ENCODE results near the gene RNU1-2. TPM values are rescaled to one million over a fixed set of nuclear protein-coding genes. Genes with fewer than 3 reads are reported as not detected.

The RNU1-2 gene
- total and polyA plus RNA-seq, 2 of the 8 experiments (the other 6 are each of a cell fraction or from before 2014, with no cell fraction given) = 145 to 1,303 TPM

GRCh38 chr1:16924919-16925477, 29.2 kb downstream of the RNU1-2 start:
- no peak for FAIRE-seq
- H2BK15ac ChIP-seq (ENCODE audit: low read length) = no peak overlapping the region
- H4K5ac ChIP-seq (ENCODE audit: insufficient read length, low read depth, low read length) = no peak overlapping the region
- H2BK12ac ChIP-seq (ENCODE audit: low read depth, low read length) = no peak overlapping the region
- TF ChIP-seq SUZ12 (IDR thresholded peaks at IDR 0.05; ENCODE audit: low read length) (no peak), CHD1 (IDR thresholded peaks at IDR 0.05; ENCODE audit: low read depth, low read length) (no peak), ATF2 (IDR thresholded peaks at IDR 0.05; ENCODE audit: low read length) (no peak), HDAC2 (IDR thresholded peaks at IDR 0.05; ENCODE audit: borderline replicate concordance in 1 of 2, low read depth in 2 of 2, low read length in 2 of 2) (no peak), CHD2 (IDR thresholded peaks at IDR 0.05; ENCODE audit: low read length) (no peak), TAF7 (optimal IDR thresholded peaks at IDR 0.05; ENCODE audit: borderline replicate concordance, low read depth, low read length) (no peak)
- no peak overlapping the region for H2AFZ ChIP-seq (ENCODE audit: low read length)
- H3K4me1 ChIP-seq (replicated peaks in 1 of 4; ENCODE audit: control insufficient read depth in 3 of 4, insufficient read depth in 4 of 4, low read length in 3 of 4) = peaks cover 0 to 34% (median 17%) of the 10 kb centered on the region in 4 experiments; a peak in 6 of 7 replicates
- H3K23me2 ChIP-seq (ENCODE audit: low read depth, low read length) = peaks cover 4% of the 10 kb centered on the region; the same call in 1 of the 2 replicates
- H3K14ac ChIP-seq (ENCODE audit: insufficient read length) = no peak overlapping the region
- ChIA-PET POLR2A (ENCODE audit: partially characterized antibody) (interaction anchor here (0.9 to 1.4 kb wide), 3 partner anchors 20 to 28 kb away, joined by 3 to 6 read pairs (median 3); no protein-coding TSS in a partner anchor), CTCF (ENCODE audit: partially characterized antibody) (interaction anchor here (0.6 to 2.2 kb wide), 17 partner anchors 7 to 303 kb away, joined by 3 to 11 read pairs (median 4); no protein-coding TSS in a partner anchor)
- H3K4me2 ChIP-seq (ENCODE audit: insufficient read depth in 1 of 2, low read depth in 2 of 2, low read length in 2 of 2) = no peak overlapping the region
- WGBS, 2 experiments (ENCODE audit: extremely low coverage in 1 of 2, insufficient coverage in 1 of 2, insufficient read length in 1 of 2, insufficient replicate concordance in 2 of 2, low coverage in 1 of 2, low lambda C conversion rate in 2 of 2, missing lambda C conversion rate in 1 of 2) = 84% methylated on average over 9 of the region's 13 CpGs; no CpG with 5 or more reads in 1 of the 2 experiments
- no peak overlapping the region for H2BK5ac ChIP-seq (ENCODE audit: low read depth, low read length)
- no peaks in the 10 kb centered on the region for H3K36me3 ChIP-seq (ENCODE audit: control insufficient read depth in 2 of 4, insufficient read depth in 4 of 4, low read length in 3 of 4)
- H3K18ac ChIP-seq (ENCODE audit: extremely low read depth, low read length) = no peak overlapping the region
- no peaks in the 10 kb centered on the region for H3K27me3 ChIP-seq (replicated peaks in 1 of 4; ENCODE audit: control insufficient read depth in 3 of 4, extremely low read depth in 1 of 4, insufficient read depth in 3 of 4, low read length in 3 of 4)
- no peak overlapping the region for H4K8ac ChIP-seq (ENCODE audit: extremely low read depth, insufficient read depth, low read length)
- H3K56ac ChIP-seq (replicated peaks; ENCODE audit: insufficient read length, low read depth, low read length) = no peak overlapping the region
- H3K27ac ChIP-seq (ENCODE audit: low read depth, low read length) = no peak overlapping the region
- DNase-seq (ENCODE audit: low read depth in 1 of 2, low spot score in 2 of 2) = no peak
- peaks cover 0 to 23% of the 10 kb centered on the region in 2 experiments; a peak in 2 of 4 replicates for H3K79me2 ChIP-seq (ENCODE audit: control insufficient read depth in 1 of 2, insufficient read depth in 2 of 2, low read length in 2 of 2)
- H3K79me1 ChIP-seq (ENCODE audit: low read depth, low read length) = peaks cover 24% of the 10 kb centered on the region
- no peak overlapping the region for H4K91ac ChIP-seq (replicated peaks; ENCODE audit: insufficient read length, low read length)
- H3K23ac ChIP-seq (ENCODE audit: insufficient read length) = no peak overlapping the region
- H2BK20ac ChIP-seq (ENCODE audit: low read length) = no peak overlapping the region
- H2BK120ac ChIP-seq (replicated peaks; ENCODE audit: low read depth, low read length) = no peak overlapping the region
- H3K9me3 ChIP-seq (ENCODE audit: insufficient read depth in 2 of 2, low read depth in 1 of 2, low read length in 1 of 2) = no peaks in the 10 kb centered on the region
- H4K20me1 ChIP-seq (replicated peaks in 1 of 2; ENCODE audit: control insufficient read depth in 1 of 2, insufficient read depth in 2 of 2, low read length in 2 of 2) = peaks cover 2 to 15% of the 10 kb centered on the region in 2 experiments
- no peak overlapping the region for H2AK5ac ChIP-seq (ENCODE audit: low read depth, low read length)
- peak overlapping the region; percentile 29 for H3K4ac ChIP-seq (replicated peaks; ENCODE audit: insufficient read length, low read depth, low read length)
- H3K4me3 ChIP-seq (ENCODE audit: extremely low read depth in 1 of 4, insufficient read depth in 2 of 4, low read depth in 3 of 4, low read length in 4 of 4) = no peak overlapping the region
- H3K9ac ChIP-seq (replicated peaks in 1 of 4; ENCODE audit: extremely low read depth in 1 of 4, low read depth in 3 of 4, low read length in 3 of 4) = no peak overlapping the region

Data from H1 (cell line).